GM13977 (cell line): ENCODE data around the gene FAXDC2.

Source experiments
- DNase-seq: peaks from one replicate; pipeline ENCODE4 v3.0.0; 2012; ENCODE audit warnings: low spot score
- CTCF ChIP-seq: IDR thresholded peaks from 2 replicates; pipeline ENCODE4 v1.5.1; 2012; ENCODE audit warnings: mild to moderate bottlenecking, control low read depth; ENCODE audit not compliant: insufficient read depth; ENCODE audit errors: extremely low read depth, missing control alignments
- in situ Hi-C: fragments of 300-500 bp; cut with MboI; formaldehyde crosslinking; loops from one replicate; pipeline ENCODE4 v1.12.0; 2022; ENCODE audit warnings: low sequenced_read_pairs, low pct_unique_long_range_greater_than_20kb, mixed read lengths, inconsistent platforms; ENCODE audit not compliant: unreplicated experiment

Gene FAXDC2

GRCh38 chr5:154815684-154816247 lies 34.6 kb downstream of the FAXDC2 start:
- TF ChIP-seq CTCF, result no peak
- no peak for DNase-seq
- in situ Hi-C loops, result loop anchor here (10.0 kb wide), 1 partner anchor 161 kb away; no protein-coding TSS in a partner anchor

- no peak for DNase-seq
- TF ChIP-seq CTCF, result no peak
- in situ Hi-C loops, result loop anchor here (10.0 kb wide), 1 partner anchor 160 kb away; no protein-coding TSS in a partner anchor
Measured at GRCh38 chr5:154815025-154815424, 35.4 kb downstream of the FAXDC2 start.

GRCh38 chr5:154813736-154814135 lies 36.7 kb downstream of the FAXDC2 start:
- in situ Hi-C loops, result loop anchor here (10.0 kb wide), 1 partner anchor 159 kb away; no protein-coding TSS in a partner anchor
- peak; percentile 12 for TF ChIP-seq CTCF
- no peak for DNase-seq

- TF ChIP-seq CTCF, result no peak
- DNase-seq, result no peak
- in situ Hi-C loops, result loop anchor here (10.0 kb wide), 1 partner anchor 158 kb away; no protein-coding TSS in a partner anchor
Measured at GRCh38 chr5:154813158-154813557, 37.2 kb downstream of the FAXDC2 start.

- peak; percentile 64 for DNase-seq
- peak; percentile 81 for TF ChIP-seq CTCF
- in situ Hi-C loops, result loop anchor here (10.0 kb wide), 1 partner anchor 157 kb away; no protein-coding TSS in a partner anchor
Measured at GRCh38 chr5:154811653-154812465, 38.5 kb downstream of the FAXDC2 start.

- TF ChIP-seq CTCF, result no peak
- in situ Hi-C loops, result loop anchor here (10.0 kb wide), 1 partner anchor 156 kb away; no protein-coding TSS in a partner anchor
Measured at GRCh38 chr5:154811239-154811638, 39.2 kb downstream of the FAXDC2 start.

More at GRCh38 chr5:154811239-154811638, 39.2 kb downstream of the FAXDC2 start:
- DNase-seq, result no peak
